Thymus (tissue), 11 donors: ENCODE results near the gene MAP7D1. TPM values are rescaled to one million over a fixed set of nuclear protein-coding genes. Genes with fewer than 3 reads are reported as not detected.

Source experiments
- DNase-seq, 9 donors: peaks; one replicate each; pipeline ENCODE4 v3.0.0-alpha.2; 2013; ENCODE audit warnings: low spot score in 9 of 9, low read depth in 6 of 9, missing footprints in 1 of 9
- H3K27ac ChIP-seq, 2 donors: one replicate each; pipeline ENCODE4 v1.5.1; 2013; ENCODE audit warnings: control low read depth in 1 of 2, low read depth in 1 of 2, low read length in 1 of 2, mild to moderate bottlenecking in 1 of 2, moderate library complexity in 1 of 2
- H3K27me3 ChIP-seq, 2 donors: one replicate each; pipeline ENCODE4 v1.5.1; 2013; ENCODE audit warnings: low read length in 1 of 2; ENCODE audit not compliant: control insufficient read depth in 2 of 2, insufficient read depth in 1 of 2
- H3K36me3 ChIP-seq, 2 donors: one replicate each; pipeline ENCODE4 v1.5.1; 2013; ENCODE audit warnings: low read length in 1 of 2, mild to moderate bottlenecking in 1 of 2, moderate library complexity in 1 of 2; ENCODE audit not compliant: control insufficient read depth in 2 of 2, insufficient read depth in 2 of 2
- H3K4me1 ChIP-seq, 2 donors: one replicate each; pipeline ENCODE4 v1.5.1; 2013; ENCODE audit warnings: low read length in 2 of 2; ENCODE audit not compliant: control insufficient read depth in 2 of 2, insufficient read depth in 2 of 2
- H3K4me3 ChIP-seq, 2 donors: one replicate each; pipeline ENCODE4 v1.5.1; 2013; ENCODE audit warnings: low read length in 2 of 2, control low read depth in 1 of 2, mild to moderate bottlenecking in 1 of 2
- H3K9me3 ChIP-seq, 2 donors: one replicate each; pipeline ENCODE4 v1.5.1; 2013; ENCODE audit warnings: low read length in 1 of 2, mild to moderate bottlenecking in 1 of 2; ENCODE audit not compliant: control insufficient read depth in 2 of 2, insufficient read depth in 1 of 2
- WGBS: extraction: QIAGEN DNeasy Blood & Tissue Kit; methylation state at CpG from one replicate; pipeline ENCODE4 v1.1.7; 2013; 5-methylcytosine and 5-hydroxymethylcytosine counted together
- polyA plus RNA-seq: library from polyadenylated mRNA; stranded (reverse); fragments of 200-250 nt; gene quantifications from one replicate; pipeline ENCODE4 v1.2.3, GENCODE V29; 2013
- total RNA-seq: library from RNA; stranded (reverse); fragments of 120-200 nt; gene quantifications from one replicate; pipeline ENCODE4 v1.2.4, GENCODE V29; 2013
- donor health status: healthy.

Gene MAP7D1
- total and polyA plus RNA-seq, 2 donors: 31.9 to 68.6 TPM

- H3K4me1 ChIP-seq: peaks cover 1 to 8% of the 10 kb centered on the region in 2 donors
- H3K27me3 ChIP-seq: no peaks in the 10 kb centered on the region
- H3K36me3 ChIP-seq: peaks cover 38 to 48% of the 10 kb centered on the region in 2 donors
- 97% methylated on average over 15 of the region's 15 CpGs for WGBS
- no peak overlapping the region for H3K4me3 ChIP-seq
- no peaks in the 10 kb centered on the region for H3K9me3 ChIP-seq
- H3K27ac ChIP-seq: no peak overlapping the region
- no peak for DNase-seq
Measured at GRCh38 chr1:36166938-36167905, 11.3 kb downstream of the MAP7D1 start.

- DNase-seq: no peak
- H3K9me3 ChIP-seq: no peaks in the 10 kb centered on the region
- no peak overlapping the region for H3K4me3 ChIP-seq
- WGBS: 98% methylated on average over 3 of the region's 3 CpGs
- H3K27me3 ChIP-seq: no peaks in the 10 kb centered on the region
- H3K36me3 ChIP-seq: peaks cover 49 to 55% of the 10 kb centered on the region in 2 donors
- H3K27ac ChIP-seq: peak overlapping the region in 1 of 2 donors; percentile 36
- H3K4me1 ChIP-seq: no peaks in the 10 kb centered on the region
Measured at GRCh38 chr1:36168514-36168913, 12.6 kb downstream of the MAP7D1 start.

- 93% methylated on average over 12 of the region's 12 CpGs for WGBS
- peaks cover 0 to 8% of the 10 kb centered on the region in 2 donors for H3K4me1 ChIP-seq
Measured at GRCh38 chr1:36170643-36171412, 14.9 kb downstream of the MAP7D1 start.

GRCh38 chr1:36172017-36172747 lies 16.2 kb downstream of the MAP7D1 start:
- H3K27me3 ChIP-seq: no peaks in the 10 kb centered on the region
- no peak overlapping the region for H3K27ac ChIP-seq
- H3K4me3 ChIP-seq: no peak overlapping the region
- peaks cover 0 to 8% of the 10 kb centered on the region in 2 donors for H3K4me1 ChIP-seq
- no peak for DNase-seq
- H3K9me3 ChIP-seq: no peaks in the 10 kb centered on the region
- peaks cover 79 to 81% of the 10 kb centered on the region in 2 donors for H3K36me3 ChIP-seq
- 97% methylated on average over 21 of the region's 21 CpGs for WGBS

More at GRCh38 chr1:36170643-36171412, 14.9 kb downstream of the MAP7D1 start:
- no peak overlapping the region for H3K4me3 ChIP-seq
- no peak for DNase-seq
- no peaks in the 10 kb centered on the region for H3K27me3 ChIP-seq
- H3K9me3 ChIP-seq: no peaks in the 10 kb centered on the region
- peaks cover 72 to 78% of the 10 kb centered on the region in 2 donors for H3K36me3 ChIP-seq
- H3K27ac ChIP-seq: no peak overlapping the region

GRCh38 chr1:36172983-36173382 lies 17.0 kb downstream of the MAP7D1 start:
- peaks cover 80 to 85% of the 10 kb centered on the region in 2 donors for H3K36me3 ChIP-seq
- no peaks in the 10 kb centered on the region for H3K27me3 ChIP-seq
- no peak overlapping the region for H3K4me3 ChIP-seq
- H3K9me3 ChIP-seq: no peaks in the 10 kb centered on the region
- H3K4me1 ChIP-seq: peaks cover 0 to 8% of the 10 kb centered on the region in 2 donors
- DNase-seq: no peak
- 98% methylated on average over 2 of the region's 2 CpGs for WGBS
- no peak overlapping the region for H3K27ac ChIP-seq

- peaks cover 0 to 8% of the 10 kb centered on the region in 2 donors for H3K4me1 ChIP-seq
- DNase-seq: no peak
- no peaks in the 10 kb centered on the region for H3K27me3 ChIP-seq
- WGBS: 94% methylated on average over 11 of the region's 11 CpGs
- H3K36me3 ChIP-seq: peaks cover 89 to 95% of the 10 kb centered on the region in 2 donors
- H3K27ac ChIP-seq: peak overlapping the region in 1 of 2 donors; percentile 8
- H3K9me3 ChIP-seq: no peaks in the 10 kb centered on the region
- no peak overlapping the region for H3K4me3 ChIP-seq
Measured at GRCh38 chr1:36174713-36175112, 18.8 kb downstream of the MAP7D1 start.

- H3K27ac ChIP-seq: peak overlapping the region in 1 of 2 donors; percentile 8
Measured at GRCh38 chr1:36175137-36176095, 19.5 kb downstream of the MAP7D1 start.

More at GRCh38 chr1:36175137-36176095, 19.5 kb downstream of the MAP7D1 start:
- Histone ChIP-seq H3K4me3 (no peak overlapping the region), H3K27me3 (no peaks in the 10 kb centered on the region), H3K9me3 (no peaks in the 10 kb centered on the region), H3K36me3 (peaks cover 89 to 100% of the 10 kb centered on the region in 2 donors), H3K4me1 (peaks cover 0 to 8% of the 10 kb centered on the region in 2 donors)
- WGBS: 91% methylated on average over 11 of the region's 11 CpGs
- DNase-seq: peak in 1 of 9 donors; percentile 21
